Metanephros (tissue), 2 donors: ENCODE results near the gene RNF225. TPM values are rescaled to one million over a fixed set of nuclear protein-coding genes. Genes with fewer than 3 reads are reported as not detected.

Experiments
- small RNA-seq: library from RNA; depleted of rRNA; stranded (forward); fragments of <200 nt; gene quantifications from one replicate; pipeline ENCODE3, GENCODE V24; 2014; ENCODE audit warnings: low replicate concordance
- total RNA-seq: library from RNA; depleted of rRNA; stranded (reverse); fragments of >200 nt; gene quantifications from one replicate; pipeline ENCODE4 v1.2.3, GENCODE V29; 2014

Gene RNF225
- total RNA-seq, result not detected

GRCh38 chr19:58395220-58395978 lies at the start of gene RNF225:
RNF225 (plus strand) TSS chr19:58395656; CDS start chr19:58396090, 434 bp downstream.

GRCh38 chr19:58352760-58353671 lies 42.4 kb upstream of the RNF225 start, which contains the start of gene A1BG:
A1BG (minus strand) TSS chr19:58353492; CDS start chr19:58353437, 55 bp downstream.

GRCh38 chr19:58362272-58362994 lies 33.0 kb upstream of the RNF225 start, which contains the start of gene ZNF497:
ZNF497 (minus strand) TSS chr19:58362751; CDS start chr19:58357635, 5,116 bp downstream.

GRCh38 chr19:58380662-58381459 lies 14.6 kb upstream of the RNF225 start, which contains the start of gene ZNF837:
ZNF837 (minus strand) TSS chr19:58381030; CDS start chr19:58369332, 11,698 bp downstream.

GRCh38 chr19:58386576-58387337 lies 8.7 kb upstream of the RNF225 start, which contains the start of gene RPS5:
RPS5 (plus strand) TSS chr19:58387269; CDS start chr19:58388138, 869 bp downstream.

GRCh38 chr19:58408152-58409009 lies 12.9 kb downstream of the RNF225 start, which contains the start of gene ZNF584:
ZNF584 (plus strand) TSS chr19:58408649; CDS start chr19:58409148, 499 bp downstream.

GRCh38 chr19:58439576-58440554 lies 44.4 kb downstream of the RNF225 start, which contains the start of gene ZNF132:
ZNF132 (minus strand) TSS chr19:58440153; CDS start chr19:58439821, 332 bp downstream.

Small RNAs within 50 kb of the gene (small RNA-seq; reads per million reads assigned to genes)
- not detected for gene MIR4754
- not detected for gene RNA5SP473

Other genes with a start within 250 kb of the RNF225 start
- 24.6 TPM for gene ZNF329, start 244.9 kb upstream of the RNF225 start, total RNA-seq
- gene ZNF274, start 212.6 kb upstream of the RNF225 start, total RNA-seq, result 17.5 TPM
- gene ZNF544, start 166.7 kb upstream of the RNF225 start, total RNA-seq, result 57.1 TPM
- gene ZNF8, start 116.7 kb upstream of the RNF225 start, total RNA-seq, result 10.9 TPM
- 38.0 TPM for gene ERVK3-1, start 90.3 kb upstream of the RNF225 start, total RNA-seq
- gene ZSCAN22, start 68.7 kb upstream of the RNF225 start, total RNA-seq, result 2.7 TPM
- 4.3 TPM for gene A1BG, start 42.2 kb upstream of the RNF225 start, total RNA-seq
- gene ZNF497, start 32.9 kb upstream of the RNF225 start, total RNA-seq, result 7.1 TPM
- gene ZNF837, start 14.6 kb upstream of the RNF225 start, total RNA-seq, result 4.7 TPM
- 1,732 TPM for gene RPS5, start 8.4 kb upstream of the RNF225 start, total RNA-seq
- gene ZNF584, start 13.0 kb downstream of the RNF225 start, total RNA-seq, result 27.2 TPM
- 11.8 TPM for gene ZNF132, start 44.5 kb downstream of the RNF225 start, total RNA-seq
- gene ZNF324B, start 56.0 kb downstream of the RNF225 start, total RNA-seq, result 13.7 TPM
- 24.7 TPM for gene ZNF324, start 71.4 kb downstream of the RNF225 start, total RNA-seq
- 18.7 TPM for gene ZNF446, start 80.7 kb downstream of the RNF225 start, total RNA-seq
- gene SLC27A5, start 116.3 kb downstream of the RNF225 start, total RNA-seq, result 6.9 TPM
- 12.1 TPM for gene ZBTB45, start 124.2 kb downstream of the RNF225 start, total RNA-seq
- gene TRIM28, start 148.4 kb downstream of the RNF225 start, total RNA-seq, result 422 TPM
- 77.3 TPM for gene CHMP2A, start 159.4 kb downstream of the RNF225 start, total RNA-seq
- gene UBE2M, start 163.0 kb downstream of the RNF225 start, total RNA-seq, result 64.5 TPM
- 37.2 TPM for gene MZF1, start 177.7 kb downstream of the RNF225 start, total RNA-seq